Activated CD4-positive, alpha-beta T cell treated with anti-CD3 and anti-CD28 coated beads, Interleukin-2, amount 50 U/mL, for 1 hour (primary cell): ENCODE data around the gene ADIPOQ.
"Not testable (repeated sequence)": the region's sequence is repeated elsewhere in the genome, so short reads cannot be mapped to it uniquely, and the experiment has no call there.

ENCODE experiments used
- DNase-seq: peaks from one replicate; pipeline ENCODE4 v3.0.0-alpha.2; 2020

The ADIPOQ gene

GRCh38 chr3:186826976-186827857 lies 15.3 kb upstream of the ADIPOQ start:
- DNase-seq, result peak; percentile 81

GRCh38 chr3:186828340-186828739 lies 14.2 kb upstream of the ADIPOQ start:
- no peak for DNase-seq

GRCh38 chr3:186831798-186832197 lies 10.7 kb upstream of the ADIPOQ start:
- no peak for DNase-seq

GRCh38 chr3:186832276-186832675 lies 10.2 kb upstream of the ADIPOQ start:
- no peak for DNase-seq

GRCh38 chr3:186839874-186840641 lies 2.5 kb upstream of the ADIPOQ start:
- no peak for DNase-seq

GRCh38 chr3:186841620-186842019 lies 890 bp upstream of the ADIPOQ start:
- no peak for DNase-seq

GRCh38 chr3:186843039-186843432 lies 526 bp downstream of the ADIPOQ start:
- no peak for DNase-seq

GRCh38 chr3:186844908-186845307 lies 2.4 kb downstream of the ADIPOQ start:
- no peak for DNase-seq

- no peak for DNase-seq
Measured at GRCh38 chr3:186845756-186846155, 3.2 kb downstream of the ADIPOQ start.

- DNase-seq, result no peak
Measured at GRCh38 chr3:186847437-186847836, 4.9 kb downstream of the ADIPOQ start.

- DNase-seq, result no peak
Measured at GRCh38 chr3:186849374-186849975, 7.0 kb downstream of the ADIPOQ start.

GRCh38 chr3:186851835-186852234 lies 9.3 kb downstream of the ADIPOQ start:
- DNase-seq, result not testable (repeated sequence)

GRCh38 chr3:186852994-186853393 lies 10.5 kb downstream of the ADIPOQ start:
- DNase-seq, result no peak

- no peak for DNase-seq
Measured at GRCh38 chr3:186854146-186854545, 11.6 kb downstream of the ADIPOQ start.

- DNase-seq, result no peak
Measured at GRCh38 chr3:186854954-186855353, 12.4 kb downstream of the ADIPOQ start.

- DNase-seq, result no peak
Measured at GRCh38 chr3:186857743-186858142, 15.2 kb downstream of the ADIPOQ start.

- not testable (repeated sequence) for DNase-seq
Measured at GRCh38 chr3:186865215-186865853, 22.8 kb downstream of the ADIPOQ start.

GRCh38 chr3:186866095-186866494 lies 23.6 kb downstream of the ADIPOQ start:
- DNase-seq, result not testable (repeated sequence)

- no peak for DNase-seq
Measured at GRCh38 chr3:186869253-186870100, 27.0 kb downstream of the ADIPOQ start.

- no peak for DNase-seq
Measured at GRCh38 chr3:186870421-186871201, 28.1 kb downstream of the ADIPOQ start.

GRCh38 chr3:186871403-186871924 lies 29.0 kb downstream of the ADIPOQ start:
- DNase-seq, result no peak
